HG02623 (cell line): ENCODE measurements around the gene ESRRA.

Experiments used
- ATAC-seq: cut with Tn5 transposase; IDR thresholded peaks from one replicate; pipeline ENCODE4 v1.9.1; 2021; ENCODE audit warnings: moderate library complexity; ENCODE audit not compliant: unreplicated experiment

Gene ESRRA

GRCh38 chr11:64348383-64349024, 43.2 kb downstream of the ESRRA start:
- ATAC-seq: no peak

- ATAC-seq: no peak
These were observed 43.7 kb downstream of the ESRRA start for GRCh38 chr11:64349025-64349387.

GRCh38 chr11:64349404-64349803, 44.1 kb downstream of the ESRRA start:
- no peak for ATAC-seq

- no peak for ATAC-seq
These were observed 45.9 kb downstream of the ESRRA start for GRCh38 chr11:64351136-64351631.

GRCh38 chr11:64352099-64352994, 47.0 kb downstream of the ESRRA start:
- ATAC-seq: no peak

- ATAC-seq: no peak
These were observed 47.8 kb downstream of the ESRRA start for GRCh38 chr11:64352995-64353714.

GRCh38 chr11:64353715-64354506, 48.6 kb downstream of the ESRRA start:
- no peak for ATAC-seq

- no peak for ATAC-seq
These were observed 50.0 kb downstream of the ESRRA start for GRCh38 chr11:64355078-64355940.

- no peak for ATAC-seq
These were observed 51.4 kb downstream of the ESRRA start for GRCh38 chr11:64356498-64357411.

GRCh38 chr11:64357446-64357845, 52.1 kb downstream of the ESRRA start:
- ATAC-seq: no peak

GRCh38 chr11:64357904-64358535, 52.7 kb downstream of the ESRRA start:
- ATAC-seq: no peak

- ATAC-seq: no peak
These were observed 53.2 kb downstream of the ESRRA start for GRCh38 chr11:64358536-64358906.

- no peak for ATAC-seq
These were observed 53.8 kb downstream of the ESRRA start, which contains the start of gene RPS6KA4 for GRCh38 chr11:64358907-64359711. TSS of gene RPS6KA4 (plus strand) at chr11:64359162. CDS start at chr11:64359236, 74 bp downstream.

- ATAC-seq: no peak
These were observed 54.6 kb downstream of the ESRRA start for GRCh38 chr11:64359712-64360445.

GRCh38 chr11:64360448-64360921, 55.2 kb downstream of the ESRRA start:
- ATAC-seq: no peak

- ATAC-seq: no peak
These were observed 56.3 kb downstream of the ESRRA start for GRCh38 chr11:64361659-64362058.

GRCh38 chr11:64362339-64362738, 57.0 kb downstream of the ESRRA start:
- no peak for ATAC-seq
